Epithelial cell of proximal tubule (primary cell): ENCODE data around the gene BTBD10. TPM values are rescaled to one million over a fixed set of nuclear protein-coding genes. Genes with fewer than 3 reads are reported as not detected.

Source experiments
- DNase-seq: peaks from one replicate; pipeline ENCODE4 v3.0.0-alpha.2; 2011; ENCODE audit warnings: low read depth
- H3K4me3 ChIP-seq: 2 replicates; pipeline ENCODE4 v1.5.1; 2011; ENCODE audit warnings: low read depth, mild to moderate bottlenecking, low read length
- total RNA-seq: library from RNA; depleted of rRNA; stranded (reverse); fragments of >200 nt; gene quantifications from 2 replicates; pipeline ENCODE4 v1.2.3, GENCODE V29; 2015
- TF ChIP-seq, protein P1 (sequence below): conservative IDR thresholded peaks from 2 replicates; pipeline ENCODE4 v1.5.1; 2012; ENCODE audit warnings: low read depth, mild to moderate bottlenecking, low read length

Gene BTBD10
- total RNA-seq, 1 donor from 2014 or later = 55.5 TPM

DNA sequence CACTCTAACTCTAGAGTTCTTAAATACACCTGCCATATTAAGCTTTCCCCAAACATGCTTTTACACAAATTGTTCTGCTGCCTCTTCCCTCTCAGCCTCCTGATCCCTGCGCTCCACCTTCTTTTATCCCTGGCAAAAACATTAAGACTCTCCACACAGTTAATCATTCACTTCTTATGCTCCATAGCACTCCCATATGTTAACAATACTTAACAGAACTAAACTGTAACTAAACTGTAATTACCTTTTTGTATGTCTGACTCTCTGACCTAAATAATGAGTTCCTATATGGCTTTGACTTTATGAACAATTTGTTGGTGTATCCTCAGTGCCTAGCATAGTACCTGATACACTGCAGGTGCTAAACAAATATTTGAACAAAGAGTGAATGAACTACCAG lies 71.8 kb downstream of the BTBD10 start:
- TF ChIP-seq, protein P1, sequence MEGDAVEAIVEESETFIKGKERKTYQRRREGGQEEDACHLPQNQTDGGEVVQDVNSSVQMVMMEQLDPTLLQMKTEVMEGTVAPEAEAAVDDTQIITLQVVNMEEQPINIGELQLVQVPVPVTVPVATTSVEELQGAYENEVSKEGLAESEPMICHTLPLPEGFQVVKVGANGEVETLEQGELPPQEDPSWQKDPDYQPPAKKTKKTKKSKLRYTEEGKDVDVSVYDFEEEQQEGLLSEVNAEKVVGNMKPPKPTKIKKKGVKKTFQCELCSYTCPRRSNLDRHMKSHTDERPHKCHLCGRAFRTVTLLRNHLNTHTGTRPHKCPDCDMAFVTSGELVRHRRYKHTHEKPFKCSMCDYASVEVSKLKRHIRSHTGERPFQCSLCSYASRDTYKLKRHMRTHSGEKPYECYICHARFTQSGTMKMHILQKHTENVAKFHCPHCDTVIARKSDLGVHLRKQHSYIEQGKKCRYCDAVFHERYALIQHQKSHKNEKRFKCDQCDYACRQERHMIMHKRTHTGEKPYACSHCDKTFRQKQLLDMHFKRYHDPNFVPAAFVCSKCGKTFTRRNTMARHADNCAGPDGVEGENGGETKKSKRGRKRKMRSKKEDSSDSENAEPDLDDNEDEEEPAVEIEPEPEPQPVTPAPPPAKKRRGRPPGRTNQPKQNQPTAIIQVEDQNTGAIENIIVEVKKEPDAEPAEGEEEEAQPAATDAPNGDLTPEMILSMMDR = no peak
- DNase-seq = no peak
- no peak overlapping the region for H3K4me3 ChIP-seq

DNA sequence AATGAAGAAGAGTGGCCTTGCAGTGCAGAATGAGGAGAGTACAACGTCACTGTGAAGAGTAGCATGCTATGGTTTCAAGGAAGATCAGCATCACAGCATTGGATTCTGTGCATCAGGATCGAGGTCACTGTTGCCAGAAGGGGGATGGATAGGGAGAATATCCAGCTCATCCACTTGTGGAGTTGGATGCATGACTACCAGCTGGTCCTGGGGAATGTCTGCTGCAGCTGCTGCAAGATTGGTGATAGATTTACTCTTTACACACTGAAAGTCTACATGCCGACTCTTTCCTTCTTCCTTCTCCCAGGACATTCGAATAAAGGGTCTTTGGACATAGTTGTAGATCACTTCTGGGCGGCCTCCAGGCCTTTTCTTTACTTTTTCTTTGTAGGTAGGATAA lies 74.3 kb downstream of the BTBD10 start:
- TF ChIP-seq, protein P1 = no peak
- H3K4me3 ChIP-seq = no peak overlapping the region
- no peak for DNase-seq

DNA sequence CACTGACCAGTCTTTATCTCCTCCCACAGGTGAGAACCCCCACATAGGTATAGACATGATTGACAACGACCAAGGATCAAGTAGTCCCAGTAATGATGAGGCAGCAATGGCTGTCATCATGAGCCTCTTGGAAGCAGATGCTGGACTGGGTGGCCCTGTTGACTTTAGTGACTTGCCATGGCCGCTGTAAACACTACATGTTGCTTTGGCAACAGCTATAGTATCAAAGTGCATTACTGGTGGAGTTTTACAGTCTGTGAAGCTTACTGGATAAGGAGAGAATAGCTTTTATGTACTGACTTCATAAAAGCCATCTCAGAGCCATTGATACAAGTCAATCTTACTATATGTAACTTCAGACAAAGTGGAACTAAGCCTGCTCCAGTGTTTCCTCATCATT lies 76.5 kb downstream of the BTBD10 start:
- DNase-seq = no peak
- TF ChIP-seq, protein P1 = no peak
- no peak overlapping the region for H3K4me3 ChIP-seq

DNA sequence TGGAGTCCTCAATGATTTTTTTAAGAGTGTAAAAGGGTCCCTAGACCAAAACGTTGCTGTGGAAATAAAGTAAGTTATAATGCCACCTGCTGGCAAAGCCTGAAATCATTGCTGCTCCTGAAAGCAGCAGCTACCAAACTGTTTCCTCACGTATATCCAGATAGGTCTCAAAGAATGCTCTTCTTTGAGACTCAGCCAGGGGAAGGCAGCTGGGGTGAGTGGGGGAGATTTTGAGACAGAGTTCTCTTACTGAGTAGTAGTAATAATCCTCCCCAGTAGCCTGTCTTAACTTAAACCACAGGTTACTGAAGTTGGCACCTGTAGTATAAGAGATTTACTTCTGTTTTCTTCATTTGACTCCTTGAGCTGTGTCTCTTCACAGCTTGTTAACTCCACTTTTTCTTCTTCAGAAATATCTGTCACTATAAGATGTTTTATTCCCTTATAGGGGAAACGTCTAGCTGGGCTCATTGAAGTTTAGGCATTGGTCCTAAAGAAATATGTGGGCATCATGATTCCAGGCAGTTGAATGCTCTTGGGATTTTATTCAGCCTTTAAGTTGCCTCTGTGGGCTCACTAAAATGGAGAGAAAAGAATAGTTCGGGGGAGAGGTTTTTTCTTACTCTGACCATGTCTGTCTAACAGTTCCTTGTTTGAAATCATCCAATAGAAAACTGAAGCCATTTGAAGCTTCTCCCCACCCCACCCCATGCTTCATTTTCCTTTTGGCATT lies 77.9 kb downstream of the BTBD10 start:
- H3K4me3 ChIP-seq = no peak overlapping the region
- DNase-seq = peak; percentile 9
- TF ChIP-seq, protein P1 = peak; percentile 74

DNA sequence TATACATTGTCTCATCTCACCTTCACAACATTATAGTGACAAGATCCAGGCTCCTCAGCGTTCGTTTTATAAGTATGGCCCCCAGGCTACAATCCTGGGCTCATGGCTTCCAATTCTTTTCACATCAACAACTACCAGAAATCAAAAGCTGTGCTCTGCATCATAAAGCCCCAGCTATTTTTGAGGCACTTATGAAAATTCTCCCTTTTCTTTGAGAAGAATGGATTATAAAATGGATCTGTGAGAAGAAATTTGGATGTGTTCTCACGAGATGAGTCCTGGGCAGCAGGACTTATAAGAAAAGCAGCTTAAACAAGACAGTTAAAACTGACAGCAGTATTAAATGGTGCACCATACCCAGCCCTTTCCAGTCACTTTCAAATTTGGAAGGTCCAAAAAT lies 80.3 kb downstream of the BTBD10 start:
- DNase-seq = no peak
- TF ChIP-seq, protein P1 = no peak
- H3K4me3 ChIP-seq = no peak overlapping the region

DNA sequence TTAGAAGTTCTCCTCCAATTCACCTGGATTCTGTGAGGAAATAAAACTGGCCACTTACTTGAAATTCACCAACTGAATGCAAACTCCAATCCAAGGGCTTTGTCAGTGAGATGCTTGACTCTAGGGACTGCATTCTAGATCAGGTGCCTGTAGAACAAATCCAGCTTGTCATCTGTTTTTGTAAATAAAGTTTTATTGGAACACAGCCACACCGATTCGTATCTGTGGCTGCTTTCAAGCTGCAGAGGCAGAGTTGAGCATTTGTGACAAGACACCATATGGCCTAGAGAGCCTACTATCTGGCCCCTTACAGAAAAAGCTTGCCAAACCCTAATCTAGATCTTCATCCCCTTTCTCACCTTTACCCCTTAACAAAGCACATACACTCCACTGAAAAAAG lies 82.3 kb downstream of the BTBD10 start:
- no peak for DNase-seq
- no peak overlapping the region for H3K4me3 ChIP-seq
- TF ChIP-seq, protein P1 = no peak

DNA sequence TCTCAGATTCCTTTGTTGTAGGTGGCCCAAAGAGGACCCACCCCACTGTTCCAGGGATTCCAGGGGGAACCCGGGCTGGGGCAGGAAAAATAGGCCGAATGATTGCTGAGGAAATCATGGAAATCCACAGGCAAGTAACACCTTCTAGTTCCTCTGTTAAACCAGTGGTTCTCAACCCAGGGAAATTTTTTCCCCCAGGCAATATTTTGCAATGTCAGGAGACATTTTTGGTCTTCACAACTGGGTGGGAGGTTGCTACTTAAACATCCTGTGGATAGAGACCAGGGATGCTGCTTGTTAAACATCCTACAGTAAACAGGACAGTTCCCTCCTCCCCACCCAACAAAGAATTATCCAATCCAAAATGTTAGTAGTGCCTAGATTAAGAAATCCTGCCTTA lies 84.7 kb downstream of the BTBD10 start:
- DNase-seq = no peak
- TF ChIP-seq, protein P1 = no peak
- H3K4me3 ChIP-seq = no peak overlapping the region
